HG02642 (cell line): ENCODE results near the gene EIF3K.

ENCODE experiments used
- ATAC-seq: cut with Tn5 transposase; IDR thresholded peaks from one replicate; pipeline ENCODE4 v1.9.1; 2021; ENCODE audit warnings: mild to moderate bottlenecking; ENCODE audit not compliant: unreplicated experiment, poor library complexity

Gene EIF3K

DNA sequence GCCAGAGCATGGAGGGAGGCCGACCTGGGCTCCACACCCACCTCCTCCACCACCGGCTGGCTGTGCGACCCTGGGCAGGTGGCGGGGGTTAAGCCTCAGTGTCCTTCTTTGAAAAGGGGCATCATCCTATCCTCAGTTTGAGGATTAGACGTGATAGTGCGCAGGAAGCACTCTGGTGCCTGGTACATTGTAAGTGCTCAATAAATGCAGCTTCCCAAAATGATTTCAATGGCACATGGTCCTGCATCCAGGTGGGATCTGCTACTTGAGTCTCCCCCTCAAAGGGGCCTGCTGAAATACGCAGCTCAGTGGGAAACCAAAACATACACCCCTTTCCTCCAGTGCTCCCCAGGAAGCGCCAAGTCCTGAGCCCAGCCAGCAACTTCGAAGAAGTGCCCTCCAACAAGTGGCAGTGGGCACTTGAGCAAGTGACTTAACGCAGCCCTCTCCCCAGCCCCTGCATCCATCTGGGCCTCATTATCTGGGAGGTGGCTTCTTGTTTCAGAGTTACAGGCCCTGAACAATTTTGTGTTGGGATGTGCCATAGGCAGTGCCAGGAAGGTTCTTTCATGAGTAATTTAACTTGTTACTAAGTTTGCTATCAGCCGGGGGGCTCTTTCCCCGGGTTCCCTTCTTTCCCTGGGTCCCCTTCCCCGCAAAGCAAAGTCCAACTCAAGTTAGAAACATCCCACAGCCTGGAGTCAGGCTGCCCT is 46.4 kb downstream of the EIF3K start:
- ATAC-seq = no peak

DNA sequence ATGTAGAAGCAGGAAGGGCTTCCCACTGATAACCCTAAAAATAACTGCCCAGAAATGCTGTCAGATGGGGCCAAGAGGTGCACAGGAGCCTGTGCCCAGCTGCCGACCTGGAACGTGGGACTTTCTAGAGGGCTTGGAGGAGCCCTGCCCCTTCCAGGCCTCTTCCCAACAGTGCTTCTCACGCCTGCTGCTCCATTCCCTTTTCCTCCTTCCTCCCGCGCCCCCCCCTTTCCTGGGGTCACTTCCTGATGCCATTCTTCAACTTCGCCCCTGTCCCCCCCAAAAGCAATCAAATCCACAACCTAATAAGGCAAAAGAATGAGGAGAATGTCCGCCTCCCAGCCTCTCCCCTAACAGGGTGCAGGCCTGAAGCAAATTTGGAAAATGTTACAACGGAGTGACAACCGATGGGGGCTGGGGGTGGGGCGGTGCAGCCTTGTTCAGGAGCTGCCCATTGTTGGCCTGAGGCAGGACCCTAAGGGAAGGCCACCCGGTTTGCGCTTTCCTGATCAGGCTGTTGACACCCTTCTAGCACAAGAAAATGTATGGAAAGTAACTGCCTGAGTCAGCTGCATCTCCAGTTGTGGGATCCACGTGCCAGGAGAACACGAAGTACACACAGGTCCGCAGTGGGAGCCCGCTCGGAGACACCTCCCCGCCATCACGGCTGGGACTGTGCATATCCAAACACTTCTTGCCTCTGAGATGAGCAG is 47.1 kb downstream of the EIF3K start:
- ATAC-seq = no peak

- no peak for ATAC-seq
Observed at GRCh38 chr19:38666663-38667511, 47.9 kb downstream of the EIF3K start.

DNA sequence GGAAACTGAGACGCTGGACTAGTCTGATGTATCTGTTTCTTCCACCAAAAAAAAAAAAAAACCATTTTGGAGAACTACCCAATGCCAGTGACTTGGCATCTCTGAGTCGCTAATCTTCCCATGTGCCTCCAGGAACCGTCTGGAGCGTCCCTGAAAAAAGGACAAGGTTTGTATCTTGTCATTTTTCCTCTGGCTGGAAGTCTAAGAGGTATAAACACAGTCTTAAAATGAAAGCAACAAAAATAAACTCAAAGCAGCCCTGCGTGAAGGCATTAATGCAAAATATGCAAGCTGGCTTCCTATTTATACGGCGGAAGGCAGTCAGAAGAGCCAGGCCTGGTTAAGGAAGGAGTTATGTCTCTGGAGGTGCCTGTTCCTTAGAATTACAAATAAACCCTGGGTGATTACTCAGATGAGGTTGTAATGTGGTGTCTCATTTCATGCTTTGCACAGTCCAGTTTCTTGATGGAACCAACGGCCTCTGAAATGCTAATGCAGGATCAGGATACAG is 48.7 kb downstream of the EIF3K start:
- no peak for ATAC-seq

GRCh38 chr19:38669552-38669951 is 50.6 kb downstream of the EIF3K start:
- no peak for ATAC-seq

DNA sequence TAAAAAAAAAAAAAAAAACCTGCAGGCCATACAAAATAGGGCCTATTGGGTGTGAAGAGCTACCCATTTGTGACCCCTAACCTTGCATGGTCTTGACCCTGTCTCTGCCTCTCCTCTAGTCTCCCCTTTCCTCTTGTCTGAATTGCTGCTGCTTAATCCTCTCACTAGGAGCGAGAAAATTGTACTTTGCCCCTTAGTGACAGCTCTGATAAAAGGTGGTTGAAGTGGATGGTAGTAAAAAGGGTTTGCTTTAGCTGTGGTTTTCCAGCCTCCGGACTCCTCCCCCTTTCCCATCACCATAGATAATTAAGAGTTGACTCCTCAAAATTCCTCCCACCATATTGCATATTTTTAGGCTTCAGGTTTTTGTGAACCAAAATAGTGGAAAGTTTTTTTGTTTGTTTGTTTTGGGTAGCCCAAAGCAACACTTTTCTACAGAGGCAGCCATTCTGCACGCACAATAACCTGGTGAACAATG is 52.0 kb downstream of the EIF3K start:
- ATAC-seq = no peak

- ATAC-seq = no peak
Observed at GRCh38 chr19:38671654-38672053, 52.7 kb downstream of the EIF3K start.

DNA sequence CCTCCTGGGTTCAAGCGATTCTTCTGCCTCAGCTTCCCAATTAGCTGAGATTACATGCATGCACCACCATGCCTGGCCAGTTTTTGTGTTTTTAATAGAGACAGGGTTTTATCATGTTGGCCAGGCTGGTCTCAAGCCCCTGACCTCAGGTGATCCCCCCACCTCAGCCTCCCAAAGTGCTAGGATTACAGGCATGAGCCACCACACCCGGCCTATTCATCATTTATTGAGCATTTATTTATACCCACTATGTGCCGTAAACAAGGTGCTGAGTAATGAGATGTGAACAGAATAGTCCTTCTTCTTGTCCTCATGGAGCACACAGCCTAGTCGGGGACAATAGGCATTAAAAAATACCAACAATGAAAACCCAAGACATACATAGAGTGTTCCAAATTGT is 54.0 kb downstream of the EIF3K start:
- no peak for ATAC-seq

GRCh38 chr19:38674388-38675171 is 55.6 kb downstream of the EIF3K start:
- no peak for ATAC-seq

- no peak for ATAC-seq
Observed at GRCh38 chr19:38675611-38676010, 56.6 kb downstream of the EIF3K start.

GRCh38 chr19:38676023-38676877 is 57.3 kb downstream of the EIF3K start:
- ATAC-seq = no peak

GRCh38 chr19:38676878-38677646 is 58.1 kb downstream of the EIF3K start:
- ATAC-seq = no peak

DNA sequence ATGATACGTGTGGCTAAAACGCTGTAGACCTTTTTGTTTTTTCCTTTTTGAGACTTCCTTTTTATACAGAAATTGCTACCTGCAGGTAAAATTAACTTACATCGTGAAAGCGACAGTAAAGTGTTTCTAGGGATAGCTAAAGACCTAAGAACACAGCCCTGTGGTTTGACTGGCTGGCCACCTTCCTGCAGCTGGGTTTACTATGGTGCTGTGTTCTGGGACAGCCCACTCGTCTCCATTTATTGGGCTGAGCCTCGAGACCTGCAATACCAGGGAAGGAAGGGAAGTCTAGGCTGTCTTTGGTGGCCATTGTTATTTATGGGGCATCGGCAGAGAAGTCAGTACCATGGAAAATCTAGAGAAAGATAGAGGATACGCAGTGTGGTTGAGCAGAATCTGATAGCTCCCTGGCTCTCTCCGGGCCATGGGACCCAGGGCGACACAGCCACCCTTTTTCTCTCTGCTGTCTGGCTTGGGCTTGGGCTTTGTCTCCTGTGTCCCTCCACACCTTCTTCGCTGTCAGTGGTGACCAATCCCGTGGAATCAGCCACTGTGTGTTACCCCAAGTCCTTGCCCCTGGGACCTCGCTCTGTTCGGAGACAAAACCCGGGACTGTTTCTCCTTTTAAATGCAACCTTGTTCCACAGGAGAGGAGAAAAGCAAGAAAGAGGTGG is 59.4 kb downstream of the EIF3K start:
- no peak for ATAC-seq

DNA sequence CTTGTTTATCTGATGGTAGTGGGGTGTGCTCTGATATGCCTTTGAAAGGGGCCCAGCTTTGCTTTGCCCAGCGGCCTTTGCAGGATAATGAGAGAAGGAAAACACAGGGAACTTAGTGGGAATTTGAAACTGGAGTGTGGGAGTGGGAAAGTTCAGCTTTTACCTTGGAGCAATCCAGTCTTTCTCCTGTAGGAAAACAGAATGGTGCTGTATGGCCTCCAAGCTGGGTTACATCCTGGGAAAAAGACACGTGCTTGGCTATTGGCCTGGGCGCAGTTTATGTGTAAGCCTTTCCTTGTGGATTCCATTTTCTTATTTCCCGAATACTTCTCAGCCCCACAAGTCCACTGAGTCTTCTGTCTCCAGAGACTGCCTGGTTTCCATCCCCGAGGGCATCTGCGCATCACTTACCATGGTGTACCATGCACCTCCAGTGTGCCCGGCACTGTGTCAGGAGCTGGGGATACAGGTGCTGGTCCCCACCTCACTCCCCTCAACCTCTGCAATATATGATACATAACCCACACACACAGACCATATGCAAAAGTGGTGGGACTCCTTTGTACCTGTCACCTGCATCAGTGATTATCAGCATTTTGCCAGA is 60.0 kb downstream of the EIF3K start:
- ATAC-seq = no peak

- ATAC-seq = no peak
Observed at GRCh38 chr19:38679839-38680238, 60.9 kb downstream of the EIF3K start.

GRCh38 chr19:38682195-38682867 is 63.3 kb downstream of the EIF3K start:
- no peak for ATAC-seq

- ATAC-seq = no peak
Observed at GRCh38 chr19:38682872-38683392, 63.9 kb downstream of the EIF3K start.
